ENCODE measurements around the gene RELT. TPM values are rescaled to one million over a fixed set of nuclear protein-coding genes. Genes with fewer than 3 reads are reported as not detected.
A peak's percentile ranks its signal among the peaks of the same experiment; 100 is the strongest.

RELT gene
- total RNA-seq, 1 donor from 2014 or later = 15.2 TPM

DNA sequence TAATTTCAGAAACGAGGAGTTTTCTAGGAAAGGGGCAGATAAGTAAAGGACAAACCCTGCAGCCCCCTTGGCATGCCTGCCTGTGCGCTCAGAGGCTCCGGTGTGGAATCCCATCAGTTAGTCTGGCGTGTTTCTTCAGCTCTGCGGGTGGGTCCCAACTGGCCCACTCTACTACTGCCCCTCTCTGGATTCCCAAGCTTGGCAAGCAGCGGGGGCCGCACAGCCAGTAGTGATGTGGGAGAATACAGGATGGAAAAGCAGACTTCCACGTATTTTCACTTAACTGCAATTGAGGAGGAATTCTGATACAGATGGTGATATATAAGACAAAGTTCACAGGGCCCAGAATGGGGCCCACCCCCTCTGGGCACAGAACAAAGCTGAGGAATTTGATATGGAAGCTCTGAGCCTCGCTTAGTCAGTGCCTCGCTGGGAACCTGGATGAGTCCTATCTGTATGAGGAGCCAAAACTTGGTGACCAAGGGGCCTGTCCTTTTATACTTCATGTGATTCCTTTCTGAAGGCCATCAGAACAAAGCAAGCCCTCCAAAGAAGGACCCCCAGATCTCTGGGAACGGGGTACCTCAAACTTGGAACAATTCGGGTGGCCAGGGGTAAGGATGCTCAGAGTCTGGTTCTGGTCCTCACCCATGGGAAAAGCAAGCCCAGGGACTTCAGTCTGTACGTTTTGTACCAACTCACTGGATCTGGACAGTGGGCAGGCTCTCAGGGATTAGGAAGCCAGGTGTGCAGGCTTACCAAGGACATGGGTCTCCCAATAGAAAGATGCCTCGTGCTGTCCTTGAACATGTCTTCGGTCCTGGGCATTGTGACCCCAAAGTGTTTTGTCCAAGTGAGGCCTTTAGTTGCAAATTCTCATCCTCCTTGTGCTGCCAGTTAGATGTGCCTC lies 26.0 kb downstream of the RELT start:
- no peaks in the 10 kb centered on the region for H3K9me3 Mint-ChIP-seq (ENCODE audit: unreplicated experiment)
- H3K4me3 Mint-ChIP-seq (ENCODE audit: unreplicated experiment) = no peak overlapping the region
- DNase-seq (ENCODE audit: low spot score) = no peak
- peaks cover 4% of the 10 kb centered on the region for H3K4me1 Mint-ChIP-seq (ENCODE audit: unreplicated experiment)
- peaks cover 6% of the 10 kb centered on the region for H3K36me3 Mint-ChIP-seq (ENCODE audit: low read depth, unreplicated experiment)
- TF ChIP-seq, protein P1, sequence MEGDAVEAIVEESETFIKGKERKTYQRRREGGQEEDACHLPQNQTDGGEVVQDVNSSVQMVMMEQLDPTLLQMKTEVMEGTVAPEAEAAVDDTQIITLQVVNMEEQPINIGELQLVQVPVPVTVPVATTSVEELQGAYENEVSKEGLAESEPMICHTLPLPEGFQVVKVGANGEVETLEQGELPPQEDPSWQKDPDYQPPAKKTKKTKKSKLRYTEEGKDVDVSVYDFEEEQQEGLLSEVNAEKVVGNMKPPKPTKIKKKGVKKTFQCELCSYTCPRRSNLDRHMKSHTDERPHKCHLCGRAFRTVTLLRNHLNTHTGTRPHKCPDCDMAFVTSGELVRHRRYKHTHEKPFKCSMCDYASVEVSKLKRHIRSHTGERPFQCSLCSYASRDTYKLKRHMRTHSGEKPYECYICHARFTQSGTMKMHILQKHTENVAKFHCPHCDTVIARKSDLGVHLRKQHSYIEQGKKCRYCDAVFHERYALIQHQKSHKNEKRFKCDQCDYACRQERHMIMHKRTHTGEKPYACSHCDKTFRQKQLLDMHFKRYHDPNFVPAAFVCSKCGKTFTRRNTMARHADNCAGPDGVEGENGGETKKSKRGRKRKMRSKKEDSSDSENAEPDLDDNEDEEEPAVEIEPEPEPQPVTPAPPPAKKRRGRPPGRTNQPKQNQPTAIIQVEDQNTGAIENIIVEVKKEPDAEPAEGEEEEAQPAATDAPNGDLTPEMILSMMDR (IDR thresholded peaks at IDR 0.05; ENCODE audit: unreplicated experiment) = no peak
- peaks cover 7% of the 10 kb centered on the region for H3K27me3 Mint-ChIP-seq (ENCODE audit: unreplicated experiment)
- no peak overlapping the region for H3K27ac Mint-ChIP-seq (ENCODE audit: unreplicated experiment)

DNA sequence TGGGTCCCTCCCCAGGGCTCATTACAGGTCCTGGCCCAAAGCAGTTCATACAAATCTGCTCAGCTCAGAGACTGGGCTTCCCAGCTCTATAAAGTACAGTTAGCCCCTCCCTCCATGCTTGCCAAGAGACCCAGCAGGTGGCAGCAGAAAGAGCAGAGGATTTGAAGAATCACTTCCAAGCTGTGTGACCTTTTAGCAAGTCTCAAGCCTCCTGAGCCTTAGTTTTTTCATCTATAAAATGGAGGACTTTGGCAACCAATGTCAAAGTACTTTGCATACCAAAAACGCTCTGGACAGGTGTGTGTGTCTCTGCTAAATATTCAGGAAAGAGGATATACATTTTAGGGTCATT lies 26.6 kb downstream of the RELT start:
- H3K4me1 Mint-ChIP-seq (ENCODE audit: unreplicated experiment) = peaks cover 4% of the 10 kb centered on the region
- H3K27me3 Mint-ChIP-seq (ENCODE audit: unreplicated experiment) = peaks cover 4% of the 10 kb centered on the region
- no peak overlapping the region for H3K27ac Mint-ChIP-seq (ENCODE audit: unreplicated experiment)
- TF ChIP-seq, protein P1 (IDR thresholded peaks at IDR 0.05; ENCODE audit: unreplicated experiment) = no peak
- no peaks in the 10 kb centered on the region for H3K9me3 Mint-ChIP-seq (ENCODE audit: unreplicated experiment)
- H3K4me3 Mint-ChIP-seq (ENCODE audit: unreplicated experiment) = no peak overlapping the region
- H3K36me3 Mint-ChIP-seq (ENCODE audit: low read depth, unreplicated experiment) = peaks cover 3% of the 10 kb centered on the region
- DNase-seq (ENCODE audit: low spot score) = no peak

DNA sequence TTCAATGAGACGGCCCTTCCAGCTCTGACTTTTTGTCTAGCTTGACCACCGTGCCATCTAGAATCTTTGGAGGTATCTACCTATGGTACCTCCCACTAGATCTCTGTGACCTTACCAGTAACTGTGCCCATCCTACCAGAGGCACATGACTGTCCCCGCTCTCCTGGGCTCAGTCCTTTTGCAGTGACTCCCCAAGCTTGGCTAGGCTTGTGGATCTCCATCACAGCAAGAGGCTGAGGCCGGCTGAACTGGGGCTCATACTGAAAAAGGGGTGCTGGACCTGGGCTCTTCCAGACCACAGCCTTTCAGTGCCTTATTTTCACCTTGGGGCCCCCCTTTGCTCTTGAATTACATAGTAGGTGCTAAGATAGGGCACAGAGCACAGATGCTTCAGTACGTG lies 27.3 kb downstream of the RELT start:
- no peak overlapping the region for H3K4me3 Mint-ChIP-seq (ENCODE audit: unreplicated experiment)
- no peak for DNase-seq (ENCODE audit: low spot score)
- H3K36me3 Mint-ChIP-seq (ENCODE audit: low read depth, unreplicated experiment) = peaks cover 7% of the 10 kb centered on the region
- TF ChIP-seq, protein P1 (IDR thresholded peaks at IDR 0.05; ENCODE audit: unreplicated experiment) = no peak
- no peaks in the 10 kb centered on the region for H3K9me3 Mint-ChIP-seq (ENCODE audit: unreplicated experiment)
- no peak overlapping the region for H3K27ac Mint-ChIP-seq (ENCODE audit: unreplicated experiment)
- H3K27me3 Mint-ChIP-seq (ENCODE audit: unreplicated experiment) = peaks cover 4% of the 10 kb centered on the region
- peaks cover 4% of the 10 kb centered on the region for H3K4me1 Mint-ChIP-seq (ENCODE audit: unreplicated experiment)

DNA sequence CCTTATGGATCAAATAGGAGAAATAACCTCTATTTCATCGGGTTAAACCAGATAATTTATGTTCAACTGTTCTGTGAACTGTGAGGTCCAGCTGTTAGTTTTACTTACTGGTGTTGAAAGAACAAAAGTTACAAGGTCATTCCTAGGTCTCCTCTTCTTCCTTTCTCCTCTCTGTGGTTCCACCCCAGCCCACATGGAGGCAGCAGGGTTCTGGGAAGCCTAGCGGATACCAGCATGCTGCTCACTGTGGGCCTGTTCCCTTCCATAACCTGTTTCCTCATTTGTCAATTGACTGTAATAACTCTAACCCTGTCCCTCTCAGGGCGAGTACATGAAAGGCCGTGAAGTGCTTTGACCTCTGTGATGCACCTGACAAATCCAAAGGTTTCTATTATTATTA lies 27.8 kb downstream of the RELT start:
- H3K27ac Mint-ChIP-seq (ENCODE audit: unreplicated experiment) = no peak overlapping the region
- H3K36me3 Mint-ChIP-seq (ENCODE audit: low read depth, unreplicated experiment) = peaks cover 11% of the 10 kb centered on the region
- H3K9me3 Mint-ChIP-seq (ENCODE audit: unreplicated experiment) = no peaks in the 10 kb centered on the region
- peaks cover 2% of the 10 kb centered on the region for H3K27me3 Mint-ChIP-seq (ENCODE audit: unreplicated experiment)
- H3K4me1 Mint-ChIP-seq (ENCODE audit: unreplicated experiment) = peaks cover 7% of the 10 kb centered on the region
- TF ChIP-seq, protein P1 (IDR thresholded peaks at IDR 0.05; ENCODE audit: unreplicated experiment) = peak; percentile 55
- peak; percentile 72 for DNase-seq (ENCODE audit: low spot score)
- no peak overlapping the region for H3K4me3 Mint-ChIP-seq (ENCODE audit: unreplicated experiment)

DNA sequence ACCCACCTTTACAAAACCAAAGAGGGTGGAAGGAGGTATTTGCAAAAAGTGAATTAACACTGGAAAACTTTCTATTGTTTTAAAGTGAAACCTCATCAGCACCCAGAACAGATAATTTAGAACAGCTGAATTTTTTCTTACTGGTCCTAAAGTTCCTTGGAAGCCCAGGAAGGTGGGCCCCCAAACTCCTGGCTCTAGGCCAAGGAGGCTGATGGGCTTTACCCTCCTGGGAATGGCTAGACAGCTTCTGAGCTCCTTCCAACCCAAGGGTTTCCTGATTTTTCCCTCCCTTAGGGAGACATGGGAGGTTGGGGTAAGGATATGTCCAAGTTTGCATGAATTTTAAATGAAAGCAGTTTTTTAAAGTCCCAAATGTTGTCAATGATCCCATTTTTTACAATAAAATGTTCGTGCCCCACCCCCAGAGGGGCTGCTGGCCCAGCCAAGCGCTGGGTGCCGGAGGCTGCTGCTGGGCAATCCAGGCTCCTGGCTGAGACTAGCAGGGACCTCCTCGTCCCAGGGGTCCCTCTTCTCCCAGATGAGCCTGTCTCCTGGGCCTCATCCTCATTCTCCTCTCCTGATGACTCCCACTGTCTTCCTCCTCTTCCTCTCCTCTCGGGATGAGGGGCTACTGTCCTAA lies 28.4 kb downstream of the RELT start:
- DNase-seq (ENCODE audit: low spot score) = no peak
- TF ChIP-seq, protein P1 (IDR thresholded peaks at IDR 0.05; ENCODE audit: unreplicated experiment) = no peak
- Mint-ChIP-seq H3K4me3 (ENCODE audit: unreplicated experiment) (no peak overlapping the region), H3K27ac (ENCODE audit: unreplicated experiment) (no peak overlapping the region), H3K4me1 (ENCODE audit: unreplicated experiment) (peaks cover 3% of the 10 kb centered on the region), H3K36me3 (ENCODE audit: low read depth, unreplicated experiment) (peaks cover 16% of the 10 kb centered on the region), H3K27me3 (ENCODE audit: unreplicated experiment) (peaks cover 2% of the 10 kb centered on the region), H3K9me3 (ENCODE audit: unreplicated experiment) (no peaks in the 10 kb centered on the region)

Data from endothelial cell (in vitro differentiated cells).